Keratinocyte (primary cell): Measurements from ENCODE around the gene RBM47. TPM values are rescaled to one million over a fixed set of nuclear protein-coding genes. Genes with fewer than 3 reads are reported as not detected.

Experiments
- DNase-seq: peaks from one replicate; pipeline ENCODE4 v3.0.0-alpha.2; 2011; ENCODE audit warnings: low read depth, missing footprints, low spot score
- FAIRE-seq: peaks from 2 replicates; lab custom pipeline; 2011; peaks lifted over from hg19 to GRCh38; lab: Jason Lieb, UNC
- H2AFZ ChIP-seq: 2 replicates; pipeline ENCODE4 v1.6.0; 2012; ENCODE audit warnings: low read length, control low read depth, inconsistent platforms; ENCODE audit not compliant: control insufficient read depth
- H3K27ac ChIP-seq: 2 replicates; pipeline ENCODE4 v1.5.1; 2011; ENCODE audit warnings: low read length; ENCODE audit not compliant: control insufficient read depth, insufficient read depth
- H3K27me3 ChIP-seq: 3 replicates; pipeline ENCODE4 v1.6.0; 2011; ENCODE audit warnings: low read length; ENCODE audit not compliant: control insufficient read depth, insufficient read depth; ENCODE audit errors: extremely low read depth
- H3K36me3 ChIP-seq, 2 experiments: 2 replicates in 1 of 2; 3 replicates in 1 of 2; pipeline ENCODE4 v1.5.1; 2011; ENCODE audit warnings: low read length in 2 of 2, mild to moderate bottlenecking in 1 of 2; ENCODE audit not compliant: control insufficient read depth in 2 of 2, insufficient read depth in 2 of 2; ENCODE audit errors: extremely low read depth in 1 of 2
- H3K4me1 ChIP-seq: 3 replicates; pipeline ENCODE4 v1.5.1; 2011; ENCODE audit warnings: low read length; ENCODE audit not compliant: control insufficient read depth, insufficient read depth; ENCODE audit errors: extremely low read depth
- H3K4me2 ChIP-seq: 3 replicates; pipeline ENCODE4 v1.6.0; 2011; ENCODE audit warnings: low read depth, low read length; ENCODE audit not compliant: control insufficient read depth, insufficient read depth; ENCODE audit errors: extremely low read depth
- H3K4me3 ChIP-seq, 3 experiments: fragments of 200-600 bp in 1 of 3; sonication (generic) in 1 of 3; 2 replicates in 2 of 3; 3 replicates in 1 of 3; pipeline ENCODE4 v1.5.1; 2011 to 2016; ENCODE audit warnings: low read length in 3 of 3, mild to moderate bottlenecking in 3 of 3, control low read depth in 2 of 3, inconsistent platforms in 1 of 3, low read depth in 1 of 3, mixed read lengths in 1 of 3, mixed run types in 1 of 3, moderate library complexity in 1 of 3; ENCODE audit not compliant: control insufficient read depth in 2 of 3, insufficient read depth in 2 of 3; ENCODE audit errors: extremely low read depth in 1 of 3
- H3K79me2 ChIP-seq: 2 replicates; pipeline ENCODE4 v1.6.0; 2012; ENCODE audit warnings: low read length; ENCODE audit not compliant: control insufficient read depth, insufficient read depth
- H3K9ac ChIP-seq: 3 replicates; pipeline ENCODE4 v1.6.0; 2011; ENCODE audit warnings: low read length; ENCODE audit not compliant: control insufficient read depth, insufficient read depth; ENCODE audit errors: extremely low read depth
- H3K9me1 ChIP-seq: 3 replicates; pipeline ENCODE4 v1.6.0; 2011; ENCODE audit warnings: low read length; ENCODE audit not compliant: control insufficient read depth, insufficient read depth; ENCODE audit errors: extremely low read depth
- H3K9me3 ChIP-seq: 2 replicates; pipeline ENCODE4 v1.5.1; 2012; ENCODE audit warnings: low read depth, low read length; ENCODE audit not compliant: control insufficient read depth
- H4K20me1 ChIP-seq: 3 replicates; pipeline ENCODE4 v1.6.0; 2011; ENCODE audit warnings: low read length; ENCODE audit not compliant: control insufficient read depth, insufficient read depth; ENCODE audit errors: extremely low read depth
- EZH2 ChIP-seq: IDR thresholded peaks from one replicate; pipeline ENCODE4 v1.6.1; 2012; ENCODE audit warnings: inconsistent platforms, mild to moderate bottlenecking, low read length, moderate library complexity
- dilution Hi-C: fragments of 300-500 bp; cut with MboI; formaldehyde crosslinking; loops from one replicate; pipeline ENCODE4 v1.7.0; 2020; ENCODE audit warnings: low sequenced_read_pairs; ENCODE audit not compliant: extremely low pct_ligation_motif_present
- polyA plus RNA-seq, 5 experiments: library from polyadenylated mRNA; depleted of rRNA in 3 of 5; stranded (reverse) in 3 of 5; stranded (forward) in 1 of 5; unstranded in 1 of 5; fragments of >200 nt; gene quantifications; 1 replicate in 1 of 5; 2 replicates in 3 of 5; 3 replicates in 1 of 5; pipeline versions ENCODE4 v1.2.1 to v1.2.3, GENCODE V29; 2011 to 2012; ENCODE audit warnings: missing spikeins in 2 of 5, low read depth in 1 of 5, low replicate concordance in 1 of 5
- TF ChIP-seq, protein P1 (sequence below), 3 experiments: IDR thresholded peaks in 1 of 3; conservative IDR thresholded peaks in 1 of 3; optimal IDR thresholded peaks in 1 of 3; 2 replicates in 2 of 3; 3 replicates in 1 of 3; pipeline versions ENCODE3 to v1.5.1; 2011; ENCODE audit warnings: low read length in 3 of 3, mild to moderate bottlenecking in 3 of 3, moderate library complexity in 2 of 3, control low read depth in 1 of 3, inconsistent platforms in 1 of 3; ENCODE audit not compliant: insufficient read depth in 2 of 3; ENCODE audit errors: extremely low read depth in 1 of 3

The RBM47 gene
- polyA plus RNA-seq, 1 donor (not counting 4 experiments of a cell fraction or from before 2014, with no cell fraction given): 6.9 TPM

GRCh38 chr4:40405193-40405592, 224.5 kb downstream of the RBM47 start:
- Histone ChIP-seq H3K4me1 (peaks cover 22% of the 10 kb centered on the region), H4K20me1 (no peaks in the 10 kb centered on the region), H3K27ac (no peak overlapping the region), H3K4me3 (no peak overlapping the region), H3K27me3 (no peaks in the 10 kb centered on the region), H3K9me1 (peaks cover 5% of the 10 kb centered on the region), H3K9me3 (no peaks in the 10 kb centered on the region), H3K36me3 (no peaks in the 10 kb centered on the region), H3K9ac (no peak overlapping the region), H3K4me2 (no peak overlapping the region), H3K79me2 (no peaks in the 10 kb centered on the region), H2AFZ (no peak overlapping the region)
- TF ChIP-seq EZH2: no peak
- TF ChIP-seq, protein P1, sequence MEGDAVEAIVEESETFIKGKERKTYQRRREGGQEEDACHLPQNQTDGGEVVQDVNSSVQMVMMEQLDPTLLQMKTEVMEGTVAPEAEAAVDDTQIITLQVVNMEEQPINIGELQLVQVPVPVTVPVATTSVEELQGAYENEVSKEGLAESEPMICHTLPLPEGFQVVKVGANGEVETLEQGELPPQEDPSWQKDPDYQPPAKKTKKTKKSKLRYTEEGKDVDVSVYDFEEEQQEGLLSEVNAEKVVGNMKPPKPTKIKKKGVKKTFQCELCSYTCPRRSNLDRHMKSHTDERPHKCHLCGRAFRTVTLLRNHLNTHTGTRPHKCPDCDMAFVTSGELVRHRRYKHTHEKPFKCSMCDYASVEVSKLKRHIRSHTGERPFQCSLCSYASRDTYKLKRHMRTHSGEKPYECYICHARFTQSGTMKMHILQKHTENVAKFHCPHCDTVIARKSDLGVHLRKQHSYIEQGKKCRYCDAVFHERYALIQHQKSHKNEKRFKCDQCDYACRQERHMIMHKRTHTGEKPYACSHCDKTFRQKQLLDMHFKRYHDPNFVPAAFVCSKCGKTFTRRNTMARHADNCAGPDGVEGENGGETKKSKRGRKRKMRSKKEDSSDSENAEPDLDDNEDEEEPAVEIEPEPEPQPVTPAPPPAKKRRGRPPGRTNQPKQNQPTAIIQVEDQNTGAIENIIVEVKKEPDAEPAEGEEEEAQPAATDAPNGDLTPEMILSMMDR (optimal IDR thresholded peaks at IDR 0.05 in 1 of 3, IDR thresholded peaks at IDR 0.05 in 1 of 3, conservative IDR thresholded peaks at IDR 0.05 in 1 of 3; ENCODE audit: extremely low read depth in 1 of 3, insufficient read depth in 2 of 3, low read length in 3 of 3): no peak
- dilution Hi-C loops: no loop called here
- FAIRE-seq: no peak
- no peak for DNase-seq

DNA sequence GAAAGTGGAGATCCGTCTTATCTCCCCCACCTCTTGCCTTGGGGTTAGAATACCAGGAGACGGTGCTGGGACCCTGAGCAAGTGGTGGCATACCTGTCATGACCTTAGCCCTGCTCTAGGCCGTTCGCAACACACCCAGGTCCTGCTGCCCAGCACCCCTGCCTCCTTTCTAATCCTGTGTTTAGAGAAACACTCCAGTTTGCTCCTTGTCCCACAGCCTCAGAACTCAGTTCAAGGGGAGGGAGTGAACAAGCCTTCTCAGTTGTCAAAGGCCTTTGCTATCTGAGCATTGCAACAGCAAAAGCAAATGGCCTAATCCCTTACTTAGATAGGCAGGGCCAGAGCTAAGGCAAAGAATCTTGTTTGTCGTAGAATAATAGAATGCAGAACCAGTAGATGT, 226.6 kb downstream of the RBM47 start:
- Histone ChIP-seq H3K4me3 (no peak overlapping the region), H3K27ac (no peak overlapping the region), H3K4me2 (no peak overlapping the region), H3K4me1 (peaks cover 22% of the 10 kb centered on the region), H3K9me1 (peaks cover 5% of the 10 kb centered on the region), H3K79me2 (no peaks in the 10 kb centered on the region), H3K27me3 (no peaks in the 10 kb centered on the region), H4K20me1 (no peaks in the 10 kb centered on the region), H2AFZ (no peak overlapping the region), H3K36me3 (no peaks in the 10 kb centered on the region), H3K9ac (no peak overlapping the region), H3K9me3 (no peaks in the 10 kb centered on the region)
- dilution Hi-C loops: no loop called here
- DNase-seq (no peak), FAIRE-seq (no peak)
- no peak for TF ChIP-seq EZH2
- TF ChIP-seq, protein P1 (optimal IDR thresholded peaks at IDR 0.05 in 1 of 3, IDR thresholded peaks at IDR 0.05 in 1 of 3, conservative IDR thresholded peaks at IDR 0.05 in 1 of 3; ENCODE audit: extremely low read depth in 1 of 3, insufficient read depth in 2 of 3, low read length in 3 of 3): no peak
